ENCODE measurements around the gene RBM4B. TPM values are rescaled to one million over a fixed set of nuclear protein-coding genes. Genes with fewer than 3 reads are reported as not detected.

The RBM4B gene
- total RNA-seq, 6 experiments from 2014 or later = 3.6 to 9.4 (median 6.9) TPM

DNA sequence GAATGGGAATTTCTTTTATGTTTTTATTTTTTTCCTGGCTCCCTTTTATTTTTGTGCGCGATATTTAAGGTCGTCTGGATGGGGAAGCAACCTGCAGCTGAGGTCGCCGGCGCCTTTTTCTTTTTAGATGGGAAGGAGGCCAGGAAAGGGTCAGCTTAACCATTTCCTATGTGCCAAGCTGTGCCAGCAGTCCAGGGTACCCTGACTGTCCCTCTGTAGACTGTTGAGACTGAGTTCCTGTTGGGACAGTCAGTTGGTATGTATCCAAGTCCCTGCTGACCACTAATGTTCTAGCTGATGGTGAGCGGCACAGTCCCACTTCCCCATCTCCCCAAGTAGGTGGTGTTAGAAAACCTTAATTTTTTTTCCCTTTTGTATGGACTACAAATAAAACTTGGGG is 50.8 kb downstream of the RBM4B start:
- no peaks in the 10 kb centered on the region for H3K9me3 ChIP-seq
- peaks cover 0 to 16% (median 3%) of the 10 kb centered on the region in 4 donors for H3K4me1 ChIP-seq
- intact Hi-C loops (cut with DNase I) = no loop called here
- ATAC-seq (peak in 2 of 4 donors; percentile 27 to 35), DNase-seq (no peak)
- TF ChIP-seq, protein P1, sequence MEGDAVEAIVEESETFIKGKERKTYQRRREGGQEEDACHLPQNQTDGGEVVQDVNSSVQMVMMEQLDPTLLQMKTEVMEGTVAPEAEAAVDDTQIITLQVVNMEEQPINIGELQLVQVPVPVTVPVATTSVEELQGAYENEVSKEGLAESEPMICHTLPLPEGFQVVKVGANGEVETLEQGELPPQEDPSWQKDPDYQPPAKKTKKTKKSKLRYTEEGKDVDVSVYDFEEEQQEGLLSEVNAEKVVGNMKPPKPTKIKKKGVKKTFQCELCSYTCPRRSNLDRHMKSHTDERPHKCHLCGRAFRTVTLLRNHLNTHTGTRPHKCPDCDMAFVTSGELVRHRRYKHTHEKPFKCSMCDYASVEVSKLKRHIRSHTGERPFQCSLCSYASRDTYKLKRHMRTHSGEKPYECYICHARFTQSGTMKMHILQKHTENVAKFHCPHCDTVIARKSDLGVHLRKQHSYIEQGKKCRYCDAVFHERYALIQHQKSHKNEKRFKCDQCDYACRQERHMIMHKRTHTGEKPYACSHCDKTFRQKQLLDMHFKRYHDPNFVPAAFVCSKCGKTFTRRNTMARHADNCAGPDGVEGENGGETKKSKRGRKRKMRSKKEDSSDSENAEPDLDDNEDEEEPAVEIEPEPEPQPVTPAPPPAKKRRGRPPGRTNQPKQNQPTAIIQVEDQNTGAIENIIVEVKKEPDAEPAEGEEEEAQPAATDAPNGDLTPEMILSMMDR (IDR thresholded peaks at IDR 0.05) = no peak
- TF ChIP-seq POLR2A (IDR thresholded peaks at IDR 0.05) = no peak
- no peak overlapping the region for H3K27ac ChIP-seq
- whole genome bisulfite sequencing (ENCODE audit: insufficient coverage, low coverage, low lambda C conversion rate, missing lambda C conversion rate) = 52% methylated on average over 7 of the region's 7 CpGs
- H3K4me3 ChIP-seq = no peak overlapping the region
- H3K27me3 ChIP-seq = no peaks in the 10 kb centered on the region
- H3K36me3 ChIP-seq = peaks cover 12 to 65% (median 39%) of the 10 kb centered on the region in 4 donors

DNA sequence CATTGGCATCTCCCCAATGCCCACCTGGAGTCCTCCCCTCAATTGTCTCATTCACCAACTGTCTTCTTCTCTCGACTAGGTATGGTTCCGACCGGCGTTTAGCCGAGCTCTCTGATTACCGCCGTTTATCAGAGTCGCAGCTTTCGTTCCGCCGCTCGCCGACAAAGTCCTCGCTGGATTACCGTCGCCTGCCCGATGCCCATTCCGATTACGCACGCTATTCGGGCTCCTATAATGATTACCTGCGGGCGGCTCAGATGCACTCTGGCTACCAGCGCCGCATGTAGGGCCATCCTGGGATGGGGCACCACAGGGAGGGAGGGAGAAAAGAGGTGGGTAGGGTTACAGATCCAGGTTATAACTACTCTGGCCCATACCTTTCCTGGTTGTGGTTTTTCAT is 51.3 kb downstream of the RBM4B start:
- TF ChIP-seq, protein P1 (IDR thresholded peaks at IDR 0.05) = no peak
- no peak for TF ChIP-seq POLR2A (IDR thresholded peaks at IDR 0.05)
- peaks cover 0 to 20% (median 6%) of the 10 kb centered on the region in 4 donors for H3K4me1 ChIP-seq
- no peak overlapping the region for H3K4me3 ChIP-seq
- no peak overlapping the region for H3K27ac ChIP-seq
- 94% methylated on average over 9 of the region's 25 CpGs for WGBS (ENCODE audit: insufficient coverage, low coverage, low lambda C conversion rate, missing lambda C conversion rate)
- H3K9me3 ChIP-seq = no peaks in the 10 kb centered on the region
- no peak for ATAC-seq
- H3K36me3 ChIP-seq = peaks cover 12 to 65% (median 39%) of the 10 kb centered on the region in 4 donors
- no peak for DNase-seq
- H3K27me3 ChIP-seq = no peaks in the 10 kb centered on the region
- intact Hi-C loops (cut with DNase I) = no loop called here

DNA sequence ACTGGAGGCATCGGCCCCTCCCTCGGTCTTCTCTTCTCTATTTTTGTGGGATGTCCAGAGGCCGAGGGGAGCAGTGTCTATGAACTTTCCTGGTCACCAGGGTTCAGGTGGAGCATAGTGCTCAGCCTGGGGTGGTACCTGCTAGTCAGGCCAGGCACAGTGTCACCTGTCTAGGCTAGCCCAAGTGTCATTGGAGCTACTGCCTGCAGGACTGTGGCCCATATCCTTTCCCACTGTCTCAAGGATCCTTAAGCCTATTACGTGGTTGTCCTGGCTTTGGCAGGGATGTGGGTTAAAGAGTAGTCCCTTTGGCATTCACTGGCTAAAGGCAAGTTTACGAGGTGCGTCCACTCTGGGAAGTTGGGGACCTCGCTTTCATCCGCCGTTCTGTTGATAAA is 51.9 kb downstream of the RBM4B start:
- ATAC-seq = peak in 1 of 4 donors; percentile 5
- intact Hi-C loops (cut with DNase I) = no loop called here
- TF ChIP-seq POLR2A (IDR thresholded peaks at IDR 0.05) = no peak
- TF ChIP-seq, protein P1 (IDR thresholded peaks at IDR 0.05) = no peak
- WGBS (ENCODE audit: insufficient coverage, low coverage, low lambda C conversion rate, missing lambda C conversion rate) = 91% methylated on average over 6 of the region's 9 CpGs
- Histone ChIP-seq H3K4me3 (no peak overlapping the region), H3K27ac (no peak overlapping the region), H3K9me3 (no peaks in the 10 kb centered on the region), H3K36me3 (peaks cover 12 to 65% (median 39%) of the 10 kb centered on the region in 4 donors), H3K27me3 (no peaks in the 10 kb centered on the region), H3K4me1 (peaks cover 0 to 27% (median 9%) of the 10 kb centered on the region in 4 donors)
- no peak for DNase-seq

DNA sequence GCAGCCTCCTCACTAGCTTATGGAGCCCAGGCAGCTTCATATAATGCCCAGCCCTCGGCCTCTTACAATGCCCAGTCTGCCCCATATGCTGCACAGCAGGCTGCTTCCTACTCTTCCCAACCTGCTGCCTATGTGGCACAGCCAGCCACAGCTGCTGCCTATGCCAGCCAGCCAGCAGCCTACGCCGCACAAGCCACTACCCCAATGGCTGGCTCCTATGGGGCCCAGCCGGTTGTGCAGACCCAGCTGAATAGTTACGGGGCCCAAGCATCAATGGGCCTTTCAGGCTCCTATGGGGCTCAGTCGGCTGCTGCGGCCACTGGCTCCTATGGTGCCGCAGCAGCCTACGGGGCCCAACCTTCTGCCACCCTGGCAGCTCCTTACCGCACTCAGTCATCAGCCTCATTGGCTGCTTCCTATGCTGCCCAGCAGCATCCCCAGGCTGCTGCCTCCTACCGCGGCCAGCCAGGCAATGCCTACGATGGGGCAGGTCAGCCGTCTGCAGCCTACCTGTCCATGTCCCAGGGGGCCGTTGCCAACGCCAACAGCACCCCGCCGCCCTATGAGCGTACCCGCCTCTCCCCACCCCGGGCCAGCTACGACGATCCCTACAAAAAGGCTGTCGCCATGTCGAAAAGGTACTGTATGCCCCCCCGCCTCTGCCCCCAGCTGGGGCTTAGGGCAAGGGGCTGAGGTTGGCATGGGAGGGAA is 52.5 kb downstream of the RBM4B start:
- Histone ChIP-seq H3K9me3 (no peaks in the 10 kb centered on the region), H3K4me3 (no peak overlapping the region), H3K36me3 (peaks cover 12 to 62% (median 36%) of the 10 kb centered on the region in 4 donors), H3K27me3 (no peaks in the 10 kb centered on the region), H3K27ac (no peak overlapping the region), H3K4me1 (peaks cover 0 to 29% (median 11%) of the 10 kb centered on the region in 4 donors)
- WGBS (ENCODE audit: insufficient coverage, low coverage, low lambda C conversion rate, missing lambda C conversion rate) = no CpG with 5 or more reads among the region's 26 CpGs
- intact Hi-C loops (cut with DNase I) = no loop called here
- TF ChIP-seq, protein P1 (IDR thresholded peaks at IDR 0.05) = no peak
- TF ChIP-seq POLR2A (IDR thresholded peaks at IDR 0.05) = no peak
- DNase-seq (no peak), ATAC-seq (peak in 1 of 4 donors; percentile 4)
